ENCODE measurements around the gene COL28A1.

GRCh38 chr7:7418997-7419396 lies 116.7 kb downstream of the COL28A1 start:
- TF ChIP-seq, protein P1, sequence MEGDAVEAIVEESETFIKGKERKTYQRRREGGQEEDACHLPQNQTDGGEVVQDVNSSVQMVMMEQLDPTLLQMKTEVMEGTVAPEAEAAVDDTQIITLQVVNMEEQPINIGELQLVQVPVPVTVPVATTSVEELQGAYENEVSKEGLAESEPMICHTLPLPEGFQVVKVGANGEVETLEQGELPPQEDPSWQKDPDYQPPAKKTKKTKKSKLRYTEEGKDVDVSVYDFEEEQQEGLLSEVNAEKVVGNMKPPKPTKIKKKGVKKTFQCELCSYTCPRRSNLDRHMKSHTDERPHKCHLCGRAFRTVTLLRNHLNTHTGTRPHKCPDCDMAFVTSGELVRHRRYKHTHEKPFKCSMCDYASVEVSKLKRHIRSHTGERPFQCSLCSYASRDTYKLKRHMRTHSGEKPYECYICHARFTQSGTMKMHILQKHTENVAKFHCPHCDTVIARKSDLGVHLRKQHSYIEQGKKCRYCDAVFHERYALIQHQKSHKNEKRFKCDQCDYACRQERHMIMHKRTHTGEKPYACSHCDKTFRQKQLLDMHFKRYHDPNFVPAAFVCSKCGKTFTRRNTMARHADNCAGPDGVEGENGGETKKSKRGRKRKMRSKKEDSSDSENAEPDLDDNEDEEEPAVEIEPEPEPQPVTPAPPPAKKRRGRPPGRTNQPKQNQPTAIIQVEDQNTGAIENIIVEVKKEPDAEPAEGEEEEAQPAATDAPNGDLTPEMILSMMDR (IDR thresholded peaks at IDR 0.05; ENCODE audit: low read depth, low read length), result no peak
- no peak for TF ChIP-seq EZH2phosphoT487 (IDR thresholded peaks at IDR 0.05; ENCODE audit: low read depth)
